ENCODE results near the gene DHX38. TPM values are rescaled to one million over a fixed set of nuclear protein-coding genes. Genes with fewer than 3 reads are reported as not detected.
A peak's percentile ranks its signal among the peaks of the same experiment; 100 is the strongest.

Gene DHX38
- total RNA-seq, 2 experiments from 2014 or later = 72.2 to 77.7 TPM

DNA sequence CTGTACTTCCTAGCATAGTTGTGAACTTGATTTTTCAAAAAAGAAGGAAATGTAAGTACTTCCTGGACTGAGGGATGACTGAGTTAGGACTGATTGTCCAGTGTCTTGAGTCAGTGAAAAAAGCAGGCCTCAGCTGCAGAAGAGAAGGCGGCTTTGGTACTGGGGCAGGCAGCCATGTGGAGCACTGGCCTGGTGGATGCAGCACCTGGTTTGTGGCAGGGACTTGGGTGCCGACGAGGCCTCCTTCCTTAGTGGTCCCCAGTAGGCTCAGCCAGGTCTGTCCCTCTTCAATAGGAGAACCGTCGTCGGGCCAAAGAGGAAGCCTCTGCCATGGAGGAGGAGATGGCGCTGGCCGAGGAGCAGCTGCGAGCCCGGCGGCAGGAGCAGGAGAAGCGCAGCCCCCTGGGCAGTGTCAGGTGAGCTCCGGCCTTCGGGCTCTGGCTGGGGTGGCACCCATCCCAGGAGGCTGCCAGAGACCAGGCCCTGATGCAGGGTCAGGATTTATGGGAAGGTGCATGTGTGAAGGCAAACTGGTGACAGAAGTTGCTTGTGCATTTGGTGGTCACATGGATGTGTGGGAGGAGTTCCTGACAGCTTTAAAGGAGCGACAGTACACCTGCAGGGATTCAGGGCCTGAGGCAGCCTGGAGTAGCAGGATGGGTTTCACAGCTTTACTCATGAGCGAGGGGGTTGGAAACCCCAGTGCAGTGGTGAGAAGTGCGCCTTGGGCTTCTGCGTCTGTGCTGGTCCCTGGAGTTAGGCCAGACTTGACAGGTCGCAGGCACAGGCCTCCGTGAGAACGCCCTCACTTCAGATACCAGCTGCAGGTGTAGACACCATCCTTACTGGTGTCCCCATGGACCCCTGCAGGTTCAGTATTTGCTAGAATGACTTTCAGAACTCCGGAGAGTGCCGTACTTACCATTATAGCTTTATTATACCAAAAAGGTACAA, 17.3 kb downstream of the DHX38 start:
- ChIA-PET CTCF (no interaction called here), POLR2A (no interaction called here)
- H3K9me3 Mint-ChIP-seq = no peaks in the 10 kb centered on the region
- H3K4me1 Mint-ChIP-seq (ENCODE audit: low read depth) = no peaks in the 10 kb centered on the region
- no peak overlapping the region for H3K4me3 Mint-ChIP-seq
- no peaks in the 10 kb centered on the region for H3K27me3 Mint-ChIP-seq
- intact Hi-C loops (cut with micrococcal nuclease) = no loop called here
- no peak overlapping the region for H3K27ac Mint-ChIP-seq
- DNase-seq = no peak
- H3K36me3 Mint-ChIP-seq = peaks cover 39% of the 10 kb centered on the region

- POLR2A ChIA-PET = no interaction called here
- intact Hi-C loops (cut with micrococcal nuclease) = no loop called here
These were observed 18.2 kb downstream of the DHX38 start for GRCh38 chr16:72111657-72112451.

DNA sequence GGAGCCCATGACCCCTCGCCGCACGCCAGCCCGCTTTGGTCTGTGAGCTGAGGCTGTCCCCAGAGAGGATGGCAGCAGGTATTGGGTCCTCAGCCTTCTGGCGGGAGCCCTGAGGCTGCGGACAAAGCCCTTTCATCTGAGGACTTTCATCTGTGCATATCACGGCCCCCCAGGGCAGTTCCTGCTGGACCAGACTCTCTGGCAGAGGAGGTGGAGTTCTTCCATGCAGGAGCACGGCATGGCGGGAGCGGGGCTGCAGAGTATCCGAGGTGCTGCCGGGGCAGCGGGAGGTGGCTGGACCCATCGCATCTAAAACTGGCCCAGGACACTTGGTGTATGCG, 18.8 kb downstream of the DHX38 start:
- ChIA-PET CTCF (no interaction called here), POLR2A (no interaction called here)
- peaks cover 26% of the 10 kb centered on the region for H3K36me3 Mint-ChIP-seq
- H3K27me3 Mint-ChIP-seq = no peaks in the 10 kb centered on the region
- H3K4me3 Mint-ChIP-seq = no peak overlapping the region
- H3K9me3 Mint-ChIP-seq = no peaks in the 10 kb centered on the region
- intact Hi-C loops (cut with micrococcal nuclease) = no loop called here
- no peaks in the 10 kb centered on the region for H3K4me1 Mint-ChIP-seq (ENCODE audit: low read depth)
- H3K27ac Mint-ChIP-seq = no peak overlapping the region
- DNase-seq = no peak

More at GRCh38 chr16:72111657-72112451, 18.2 kb downstream of the DHX38 start:
- Mint-ChIP-seq H3K27ac (no peak overlapping the region), H3K27me3 (no peaks in the 10 kb centered on the region), H3K36me3 (peaks cover 32% of the 10 kb centered on the region), H3K9me3 (no peaks in the 10 kb centered on the region), H3K4me1 (ENCODE audit: low read depth) (no peaks in the 10 kb centered on the region), H3K4me3 (no peak overlapping the region)
- DNase-seq = no peak
- CTCF ChIA-PET = no interaction called here

DNA sequence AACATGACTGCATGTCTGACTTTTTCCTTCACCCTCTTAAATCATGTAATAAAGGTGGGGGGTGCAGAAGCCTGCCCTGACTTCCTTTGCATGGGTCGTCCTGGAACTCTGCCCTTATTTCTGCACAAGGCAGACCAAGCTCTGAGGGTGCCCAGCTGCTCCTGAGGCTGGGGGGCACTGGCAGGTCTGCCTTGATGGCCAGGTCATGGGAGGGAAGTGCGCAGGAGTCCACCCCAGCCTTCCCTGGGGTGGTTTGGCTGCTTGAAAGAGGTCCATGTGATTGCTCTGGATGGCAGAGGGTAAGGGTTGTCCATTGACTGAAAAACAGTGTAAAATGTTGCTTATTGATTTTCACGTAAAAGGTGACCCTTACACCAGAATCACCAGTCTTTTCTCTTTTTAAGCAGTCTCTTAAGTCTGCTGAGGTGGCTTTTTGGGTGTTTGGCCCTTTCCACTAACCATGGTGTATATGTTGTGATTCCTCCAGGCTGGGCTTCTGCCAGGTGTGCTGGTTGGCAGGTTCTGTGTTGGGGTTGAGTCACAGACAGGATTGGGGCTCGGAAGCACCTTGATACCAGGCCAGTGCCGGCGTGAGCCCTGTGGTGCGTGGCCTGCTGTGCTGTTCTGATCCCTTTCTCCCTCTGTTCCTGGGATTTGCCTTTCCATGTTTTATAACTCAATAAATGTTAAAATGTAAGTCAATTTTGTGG, 19.4 kb downstream of the DHX38 start:
- no peak for DNase-seq
- CTCF ChIA-PET = interaction anchor here (2.4 kb wide), 1 partner anchor 11 kb away, joined by 11 read pairs; no protein-coding TSS in a partner anchor
- Mint-ChIP-seq H3K9me3 (no peaks in the 10 kb centered on the region), H3K36me3 (peaks cover 23% of the 10 kb centered on the region), H3K4me3 (no peak overlapping the region), H3K4me1 (ENCODE audit: low read depth) (no peaks in the 10 kb centered on the region), H3K27me3 (no peaks in the 10 kb centered on the region), H3K27ac (no peak overlapping the region)
- POLR2A ChIA-PET = no interaction called here
- intact Hi-C loops (cut with micrococcal nuclease) = no loop called here

DNA sequence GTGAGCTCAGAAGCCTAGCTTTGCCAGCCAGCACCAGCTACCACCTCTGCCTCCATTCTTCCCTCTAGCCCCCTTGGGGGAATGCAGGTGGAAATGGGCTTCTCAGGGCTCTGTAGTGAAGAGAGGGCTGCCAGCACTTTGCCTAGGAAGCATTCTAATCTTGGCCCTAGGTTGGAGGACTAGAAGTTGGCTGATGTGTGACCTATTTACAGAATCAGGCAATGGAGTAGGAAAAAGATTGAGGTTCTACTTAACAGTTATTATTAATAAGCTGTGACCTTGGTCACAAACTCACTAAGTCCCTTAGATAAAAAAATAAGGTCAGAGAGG, 19.9 kb downstream of the DHX38 start:
- no peak overlapping the region for H3K27ac Mint-ChIP-seq
- DNase-seq = no peak
- ChIA-PET CTCF (interaction anchor here (2.4 kb wide), 1 partner anchor 11 kb away, joined by 11 read pairs; no protein-coding TSS in a partner anchor), POLR2A (no interaction called here)
- no peaks in the 10 kb centered on the region for H3K9me3 Mint-ChIP-seq
- intact Hi-C loops (cut with micrococcal nuclease) = no loop called here
- no peaks in the 10 kb centered on the region for H3K4me1 Mint-ChIP-seq (ENCODE audit: low read depth)
- H3K27me3 Mint-ChIP-seq = no peaks in the 10 kb centered on the region
- H3K36me3 Mint-ChIP-seq = peaks cover 22% of the 10 kb centered on the region
- no peak overlapping the region for H3K4me3 Mint-ChIP-seq

- no peak overlapping the region for H3K27ac Mint-ChIP-seq
- ChIA-PET CTCF (no interaction called here), POLR2A (no interaction called here)
- no peaks in the 10 kb centered on the region for H3K27me3 Mint-ChIP-seq
- H3K9me3 Mint-ChIP-seq = no peaks in the 10 kb centered on the region
- H3K36me3 Mint-ChIP-seq = peaks cover 2% of the 10 kb centered on the region
- no peak overlapping the region for H3K4me3 Mint-ChIP-seq
- intact Hi-C loops (cut with micrococcal nuclease) = no loop called here
- no peak for DNase-seq
- H3K4me1 Mint-ChIP-seq (ENCODE audit: low read depth) = no peaks in the 10 kb centered on the region
These were observed 26.4 kb downstream of the DHX38 start for GRCh38 chr16:72120026-72120425.

DNA sequence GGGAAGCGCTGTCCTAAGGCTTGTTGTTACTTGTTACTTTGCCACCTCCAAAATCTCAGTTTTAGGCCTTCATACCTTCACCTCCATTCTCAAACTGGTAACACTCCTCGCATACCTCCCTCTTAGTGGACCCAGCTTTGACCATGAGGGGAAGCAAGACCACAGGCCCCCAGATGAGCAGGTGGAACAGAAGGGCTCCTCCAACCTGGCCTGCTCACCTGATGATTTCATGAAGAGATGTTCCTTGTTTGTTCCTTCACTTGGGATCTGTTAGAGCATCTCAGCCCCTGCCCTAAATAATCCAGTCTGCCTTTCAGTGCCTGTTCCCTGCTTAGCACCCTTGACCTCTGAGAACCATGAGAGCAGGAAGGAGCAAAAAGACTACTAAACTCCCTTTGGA, 28.7 kb downstream of the DHX38 start:
- no peak overlapping the region for H3K4me3 Mint-ChIP-seq
- no peak overlapping the region for H3K27ac Mint-ChIP-seq
- no peaks in the 10 kb centered on the region for H3K27me3 Mint-ChIP-seq
- no peaks in the 10 kb centered on the region for H3K4me1 Mint-ChIP-seq (ENCODE audit: low read depth)
- DNase-seq = no peak
- intact Hi-C loops (cut with micrococcal nuclease) = no loop called here
- CTCF ChIA-PET = interaction anchor here (0.6 to 1.6 kb wide), 2 partner anchors 344 to 395 kb away, joined by 3 to 4 read pairs; no protein-coding TSS in a partner anchor
- no peaks in the 10 kb centered on the region for H3K9me3 Mint-ChIP-seq
- POLR2A ChIA-PET = no interaction called here
- H3K36me3 Mint-ChIP-seq = no peaks in the 10 kb centered on the region

DNA sequence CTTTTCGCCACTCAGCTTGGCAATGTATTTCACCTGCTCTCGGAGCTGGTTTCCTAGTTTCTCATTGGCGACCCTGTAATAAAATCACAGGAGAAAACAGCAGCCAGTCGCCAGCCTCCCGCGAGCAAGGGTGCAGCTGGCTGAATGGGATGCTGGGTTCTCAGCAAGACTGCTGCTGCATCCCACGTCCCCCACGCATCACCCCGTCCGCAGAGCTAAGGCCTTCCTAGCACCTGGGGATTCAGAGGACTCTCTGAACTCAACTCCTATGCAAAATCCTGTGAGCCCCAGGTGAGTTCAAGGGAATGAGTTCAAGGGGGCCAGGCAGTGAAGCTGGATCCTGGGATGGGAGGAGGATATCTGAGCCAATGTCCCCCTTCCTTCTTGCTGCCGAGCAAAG, 29.3 kb downstream of the DHX38 start:
- ChIA-PET CTCF (interaction anchor here (1.6 to 2.6 kb wide), 2 partner anchors 9 to 344 kb away, joined by 4 to 11 read pairs; no protein-coding TSS in a partner anchor), POLR2A (no interaction called here)
- no peaks in the 10 kb centered on the region for H3K36me3 Mint-ChIP-seq
- intact Hi-C loops (cut with micrococcal nuclease) = no loop called here
- H3K9me3 Mint-ChIP-seq = no peaks in the 10 kb centered on the region
- no peaks in the 10 kb centered on the region for H3K27me3 Mint-ChIP-seq
- DNase-seq = no peak
- no peak overlapping the region for H3K4me3 Mint-ChIP-seq
- no peak overlapping the region for H3K27ac Mint-ChIP-seq
- H3K4me1 Mint-ChIP-seq (ENCODE audit: low read depth) = no peaks in the 10 kb centered on the region

DNA sequence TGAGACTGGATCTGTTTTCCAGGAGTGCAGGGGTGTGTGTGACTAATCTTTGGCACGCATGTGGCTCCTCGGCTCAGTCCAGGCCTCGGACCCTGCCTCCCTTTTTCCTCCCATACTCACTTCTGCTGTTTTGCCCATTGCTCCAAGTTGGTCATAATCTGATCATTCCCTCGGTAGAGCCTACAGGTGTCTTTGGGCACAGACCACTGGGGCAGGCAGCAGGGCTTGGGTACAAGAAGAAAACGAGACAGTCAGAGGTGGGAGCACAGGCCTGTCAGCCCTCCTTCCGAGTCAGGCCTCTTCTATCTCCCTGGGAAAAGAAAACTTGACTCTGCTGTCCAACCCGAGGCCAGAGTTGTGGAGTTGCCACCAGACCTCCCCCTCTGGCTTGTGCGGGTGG, 29.8 kb downstream of the DHX38 start:
- Mint-ChIP-seq H3K36me3 (no peaks in the 10 kb centered on the region), H3K27ac (no peak overlapping the region), H3K4me1 (ENCODE audit: low read depth) (no peaks in the 10 kb centered on the region), H3K27me3 (no peaks in the 10 kb centered on the region), H3K4me3 (no peak overlapping the region), H3K9me3 (no peaks in the 10 kb centered on the region)
- no peak for DNase-seq
- ChIA-PET POLR2A (no interaction called here), CTCF (interaction anchor here (1.6 to 2.6 kb wide), 3 partner anchors 9 to 377 kb away, joined by 5 to 29 read pairs (median 11); no protein-coding TSS in a partner anchor)
- intact Hi-C loops (cut with micrococcal nuclease) = no loop called here

DNA sequence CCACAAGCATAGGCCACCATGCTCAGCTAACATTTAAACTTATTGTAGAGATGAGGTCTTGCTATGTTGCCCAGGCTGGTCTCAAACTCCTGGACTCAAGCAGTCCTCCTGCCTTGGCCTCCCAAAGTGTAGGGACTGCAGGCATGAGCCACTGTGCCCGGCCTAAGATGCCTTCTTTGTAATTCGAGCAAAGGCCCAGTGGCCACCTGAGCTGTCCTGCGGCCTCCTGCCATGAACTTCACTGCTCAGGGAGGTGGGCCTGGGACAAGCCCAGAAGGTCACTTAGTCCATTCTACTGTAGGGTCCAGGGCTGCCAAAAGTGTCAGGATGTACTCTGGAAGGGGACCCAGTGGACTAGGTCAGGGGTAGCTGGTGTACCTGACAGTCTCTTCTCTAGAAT, 30.5 kb downstream of the DHX38 start:
- Mint-ChIP-seq H3K4me3 (no peak overlapping the region), H3K27me3 (no peaks in the 10 kb centered on the region), H3K9me3 (no peaks in the 10 kb centered on the region), H3K4me1 (ENCODE audit: low read depth) (no peaks in the 10 kb centered on the region), H3K36me3 (no peaks in the 10 kb centered on the region), H3K27ac (no peak overlapping the region)
- POLR2A ChIA-PET = no interaction called here
- DNase-seq = no peak
- CTCF ChIA-PET = interaction anchor here (0.6 to 2.6 kb wide), 14 partner anchors 10 to 1911 kb away, joined by 3 to 29 read pairs (median 5); no protein-coding TSS in a partner anchor
- intact Hi-C loops (cut with micrococcal nuclease) = no loop called here

DNA sequence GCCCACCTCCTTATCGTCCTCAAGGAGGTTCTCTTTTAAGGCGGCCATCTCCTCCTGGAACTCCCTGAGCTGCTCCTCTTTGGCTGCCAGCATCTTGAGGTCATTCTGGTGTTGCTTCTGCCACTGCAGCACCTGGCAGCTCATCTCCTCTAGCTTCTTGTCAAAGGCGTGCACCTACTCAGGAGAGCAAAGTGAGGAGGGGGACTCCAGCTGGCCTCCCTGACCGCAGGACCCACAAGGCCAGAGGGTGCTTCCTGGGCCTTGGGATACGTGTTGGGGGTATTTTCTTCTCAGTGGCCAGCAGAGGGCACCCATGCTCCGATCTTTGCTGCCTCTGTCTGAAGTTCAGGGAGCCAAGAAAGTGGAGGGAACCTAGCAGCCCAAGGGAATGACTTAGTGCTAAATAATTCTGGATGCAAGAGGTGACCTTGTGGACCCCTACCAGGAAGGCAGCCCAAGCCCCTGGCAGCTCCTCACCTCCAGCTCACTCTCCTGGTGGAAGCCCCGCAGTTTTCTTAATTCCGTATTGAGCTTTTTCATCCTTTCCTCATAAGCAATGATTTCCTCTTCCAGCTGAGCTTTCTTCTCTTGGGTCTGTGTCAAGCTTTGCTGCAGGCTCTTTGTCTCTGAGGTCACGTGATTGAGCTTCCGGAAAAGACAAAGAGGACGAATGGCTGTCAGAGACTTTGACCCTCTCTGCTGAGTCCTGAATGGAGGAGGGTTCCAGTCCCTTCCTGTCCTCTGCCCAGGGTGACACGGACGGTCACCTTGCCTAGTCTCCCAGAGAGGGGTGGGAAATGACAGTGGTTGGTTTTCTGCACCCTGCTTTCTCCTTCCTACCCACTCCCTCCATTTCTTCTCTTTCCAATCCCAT, 31.4 kb downstream of the DHX38 start:
- H3K27me3 Mint-ChIP-seq = no peaks in the 10 kb centered on the region
- POLR2A ChIA-PET = no interaction called here
- CTCF ChIA-PET = interaction anchor here (0.6 to 2.6 kb wide), 22 partner anchors 9 to 1910 kb away, joined by 3 to 29 read pairs (median 4); no protein-coding TSS in a partner anchor
- intact Hi-C loops (cut with micrococcal nuclease) = loop anchor here (1.0 kb wide), 1 partner anchor 275 kb away; no protein-coding TSS in a partner anchor
- H3K27ac Mint-ChIP-seq = no peak overlapping the region
- H3K9me3 Mint-ChIP-seq = no peaks in the 10 kb centered on the region
- H3K4me3 Mint-ChIP-seq = no peak overlapping the region
- H3K4me1 Mint-ChIP-seq (ENCODE audit: low read depth) = no peaks in the 10 kb centered on the region
- peak; percentile 74 for DNase-seq
- no peaks in the 10 kb centered on the region for H3K36me3 Mint-ChIP-seq

Measured in activated CD4-positive, alpha-beta memory T cell treated with anti-CD3 and anti-CD28 coated beads for 36 hours (primary cell).